Gastroesophageal sphincter (tissue), 4 donors: ENCODE measurements around the gene FBXL19. TPM values are rescaled to one million over a fixed set of nuclear protein-coding genes. Genes with fewer than 3 reads are reported as not detected.
A peak's percentile ranks its signal among the peaks of the same experiment; 100 is the strongest.

ENCODE experiments used
- ATAC-seq: fragments of 150-250 bp; one replicate; pipeline ENCODE4 v1.9.1; 2016; ENCODE audit warnings: mild to moderate bottlenecking, moderate library complexity
- H3K27ac ChIP-seq, 4 donors: fragments of 200-600 bp; sonication (generic) in 3 of 4; 1 replicate in 3 of 4; 2 replicates in 1 of 4; pipeline ENCODE4 v1.5.1; 2016 to 2019
- H3K27me3 ChIP-seq: fragments of 200-600 bp; sonication (generic); one replicate; pipeline ENCODE4 v1.5.1; 2019
- H3K36me3 ChIP-seq, 2 donors: fragments of 200-600 bp; sonication (generic); one replicate each; pipeline ENCODE4 v1.5.1; 2019; ENCODE audit warnings: control low read depth in 1 of 2
- H3K4me1 ChIP-seq, 3 donors: fragments of 200-600 bp; sonication (generic); 1 replicate in 2 of 3; 2 replicates in 1 of 3; pipeline ENCODE4 v1.5.1; 2016 to 2019; ENCODE audit warnings: control low read depth in 2 of 3
- H3K4me3 ChIP-seq, 2 donors: fragments of 200-600 bp; sonication (generic); one replicate each; pipeline ENCODE4 v1.5.1; 2019; ENCODE audit warnings: mild to moderate bottlenecking in 1 of 2, moderate library complexity in 1 of 2
- H3K9me3 ChIP-seq, 3 donors: fragments of 200-600 bp; sonication (generic); one replicate each; pipeline ENCODE4 v1.5.1; 2017 to 2019; ENCODE audit warnings: control low read depth in 2 of 3
- EP300 ChIP-seq: sonication (generic); formaldehyde crosslinking; IDR thresholded peaks from one replicate; pipeline ENCODE4 v1.6.1; 2017; ENCODE audit warnings: antibody characterized with exemption, mild to moderate bottlenecking
- POLR2A ChIP-seq, 2 donors: fragments of 450-650 bp; IDR thresholded peaks; one replicate each; pipeline ENCODE4 v1.6.1; 2017; ENCODE audit warnings: antibody characterized with exemption in 2 of 2, mild to moderate bottlenecking in 2 of 2, moderate library complexity in 1 of 2
- POLR2AphosphoS5 ChIP-seq: sonication (generic); formaldehyde crosslinking; IDR thresholded peaks from one replicate; pipeline ENCODE4 v1.6.1; 2017; ENCODE audit warnings: antibody characterized with exemption
- WGBS, 2 donors: methylation state at CpG; one replicate each; pipeline ENCODE4 v1.1.5; 2018; ENCODE audit warnings: low coverage in 1 of 2; 5-methylcytosine and 5-hydroxymethylcytosine counted together
- total RNA-seq, 4 donors: library from RNA; depleted of rRNA; stranded (reverse); fragments of >200 nt; gene quantifications; one replicate each; pipeline ENCODE4 v1.1.0, GENCODE V29; 2016
- TF ChIP-seq, protein P1 (sequence below), 4 experiments: fragments of 200-600 bp in 2 of 4; fragments of 450-650 bp in 2 of 4; sonication (generic) in 1 of 4; IDR thresholded peaks; one replicate each; pipeline ENCODE4 v1.5.1; 2017 to 2019; ENCODE audit warnings: antibody characterized with exemption in 4 of 4, mild to moderate bottlenecking in 2 of 4, moderate library complexity in 2 of 4

The FBXL19 gene, protein sequence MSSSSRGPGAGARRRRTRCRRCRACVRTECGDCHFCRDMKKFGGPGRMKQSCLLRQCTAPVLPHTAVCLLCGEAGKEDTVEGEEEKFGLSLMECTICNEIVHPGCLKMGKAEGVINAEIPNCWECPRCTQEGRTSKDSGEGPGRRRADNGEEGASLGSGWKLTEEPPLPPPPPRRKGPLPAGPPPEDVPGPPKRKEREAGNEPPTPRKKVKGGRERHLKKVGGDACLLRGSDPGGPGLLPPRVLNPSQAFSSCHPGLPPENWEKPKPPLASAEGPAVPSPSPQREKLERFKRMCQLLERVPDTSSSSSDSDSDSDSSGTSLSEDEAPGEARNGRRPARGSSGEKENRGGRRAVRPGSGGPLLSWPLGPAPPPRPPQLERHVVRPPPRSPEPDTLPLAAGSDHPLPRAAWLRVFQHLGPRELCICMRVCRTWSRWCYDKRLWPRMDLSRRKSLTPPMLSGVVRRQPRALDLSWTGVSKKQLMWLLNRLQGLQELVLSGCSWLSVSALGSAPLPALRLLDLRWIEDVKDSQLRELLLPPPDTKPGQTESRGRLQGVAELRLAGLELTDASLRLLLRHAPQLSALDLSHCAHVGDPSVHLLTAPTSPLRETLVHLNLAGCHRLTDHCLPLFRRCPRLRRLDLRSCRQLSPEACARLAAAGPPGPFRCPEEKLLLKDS
- 10 to 100 TPM in 3 of 4 donors, 1 to 10 TPM in 1; 10.0 to 23.5 (median 11.9) TPM for total RNA-seq

DNA sequence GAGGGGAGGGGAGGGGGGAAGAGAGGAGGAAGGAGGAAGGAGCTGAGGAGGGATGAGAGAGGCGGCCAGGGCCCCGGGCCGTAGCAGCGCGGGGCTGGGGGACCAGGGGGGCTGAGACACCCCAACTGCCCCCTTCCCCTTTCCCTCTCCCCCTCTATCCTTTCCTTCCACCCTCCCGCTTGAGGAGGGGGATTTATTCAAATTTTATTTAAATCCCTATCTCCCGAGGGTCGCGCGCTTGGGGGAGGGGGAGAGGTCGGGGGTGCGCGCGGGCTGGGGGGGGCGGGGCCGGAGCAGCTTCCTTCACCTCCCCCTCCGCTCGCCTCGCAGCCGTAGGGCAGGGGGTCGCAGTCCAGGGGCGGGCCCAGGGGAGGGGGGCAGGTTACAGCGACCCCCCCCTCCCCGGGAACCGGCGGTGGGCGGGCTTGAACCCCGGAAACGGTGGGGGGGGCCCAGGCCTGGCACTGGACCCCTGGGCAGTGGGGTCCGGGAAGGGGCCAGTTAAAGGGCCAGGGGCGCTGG lies at the start of gene FBXL19:
TSS of gene FBXL19 (plus strand) at position 19 of the 522 bp plus-strand sequence. CDS start 2,183 bp downstream, outside the sequence.
- H3K36me3 ChIP-seq, result peaks cover 0 to 26% of the 10 kb centered on the region in 2 donors
- H3K27ac ChIP-seq, result peak within 1 kb of the TSS; percentile 75 to 99 (median 92)
- no peaks in the 10 kb centered on the region for H3K27me3 ChIP-seq
- TF ChIP-seq POLR2AphosphoS5 (no peak), POLR2A (IDR thresholded peaks at IDR 0.05) (no peak), EP300 (no peak)
- TF ChIP-seq, protein P1, sequence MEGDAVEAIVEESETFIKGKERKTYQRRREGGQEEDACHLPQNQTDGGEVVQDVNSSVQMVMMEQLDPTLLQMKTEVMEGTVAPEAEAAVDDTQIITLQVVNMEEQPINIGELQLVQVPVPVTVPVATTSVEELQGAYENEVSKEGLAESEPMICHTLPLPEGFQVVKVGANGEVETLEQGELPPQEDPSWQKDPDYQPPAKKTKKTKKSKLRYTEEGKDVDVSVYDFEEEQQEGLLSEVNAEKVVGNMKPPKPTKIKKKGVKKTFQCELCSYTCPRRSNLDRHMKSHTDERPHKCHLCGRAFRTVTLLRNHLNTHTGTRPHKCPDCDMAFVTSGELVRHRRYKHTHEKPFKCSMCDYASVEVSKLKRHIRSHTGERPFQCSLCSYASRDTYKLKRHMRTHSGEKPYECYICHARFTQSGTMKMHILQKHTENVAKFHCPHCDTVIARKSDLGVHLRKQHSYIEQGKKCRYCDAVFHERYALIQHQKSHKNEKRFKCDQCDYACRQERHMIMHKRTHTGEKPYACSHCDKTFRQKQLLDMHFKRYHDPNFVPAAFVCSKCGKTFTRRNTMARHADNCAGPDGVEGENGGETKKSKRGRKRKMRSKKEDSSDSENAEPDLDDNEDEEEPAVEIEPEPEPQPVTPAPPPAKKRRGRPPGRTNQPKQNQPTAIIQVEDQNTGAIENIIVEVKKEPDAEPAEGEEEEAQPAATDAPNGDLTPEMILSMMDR (IDR thresholded peaks at IDR 0.05), result no peak
- WGBS, 2 donors, result 0% methylated on average over 3 of the region's 31 CpGs; no CpG with 5 or more reads in 1 of the 2 donors
- H3K4me3 ChIP-seq, result peak within 1 kb of the TSS; percentile 75 to 83
- ATAC-seq, result no peak
- H3K9me3 ChIP-seq, result no peaks in the 10 kb centered on the region
- peaks cover 0 to 47% (median 12%) of the 10 kb centered on the region in 3 donors for H3K4me1 ChIP-seq

DNA sequence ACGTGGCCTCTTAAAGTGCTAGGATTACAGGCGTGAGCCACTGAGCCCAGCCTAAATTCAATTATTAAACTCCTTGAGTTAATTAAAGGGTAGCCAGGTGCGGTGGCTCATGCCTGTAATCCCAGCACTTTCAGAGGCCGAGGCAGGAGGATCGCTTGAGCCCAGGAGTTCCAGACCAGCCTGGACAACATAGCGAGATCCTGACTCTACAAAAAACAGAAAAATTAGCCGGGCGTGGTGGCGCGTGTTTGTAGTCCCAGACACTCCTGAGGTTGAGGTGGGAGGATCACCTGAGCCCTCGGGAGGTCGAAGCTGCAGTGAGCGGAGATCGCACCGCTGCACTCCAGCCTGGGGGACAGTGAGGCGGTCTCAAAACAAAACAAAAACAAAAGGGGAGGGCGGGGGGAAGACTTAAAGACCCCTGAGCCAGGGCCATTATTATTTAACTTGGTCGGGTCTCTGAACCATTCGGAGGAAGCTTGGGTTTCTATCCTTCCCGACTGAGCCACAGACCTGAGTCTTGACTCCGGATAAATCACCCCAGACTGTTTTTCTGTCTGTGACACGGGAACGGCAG lies 49.0 kb upstream of the FBXL19 start:
- Histone ChIP-seq H3K4me3 (peak overlapping the region; percentile 82 to 93), H3K36me3 (peaks cover 0 to 12% of the 10 kb centered on the region in 2 donors), H3K27me3 (no peaks in the 10 kb centered on the region), H3K9me3 (no peaks in the 10 kb centered on the region), H3K27ac (peak overlapping the region; percentile 75 to 92 (median 90)), H3K4me1 (peaks cover 0 to 44% (median 18%) of the 10 kb centered on the region in 3 donors)
- WGBS, 2 donors, result 28% methylated on average over 4 of the region's 23 CpGs; no CpG with 5 or more reads in 1 of the 2 donors
- no peak for ATAC-seq
- no peak for TF ChIP-seq POLR2A (IDR thresholded peaks at IDR 0.05)
- TF ChIP-seq, protein P1 (IDR thresholded peaks at IDR 0.05), result no peak
- TF ChIP-seq POLR2AphosphoS5, result no peak
- no peak for TF ChIP-seq EP300

DNA sequence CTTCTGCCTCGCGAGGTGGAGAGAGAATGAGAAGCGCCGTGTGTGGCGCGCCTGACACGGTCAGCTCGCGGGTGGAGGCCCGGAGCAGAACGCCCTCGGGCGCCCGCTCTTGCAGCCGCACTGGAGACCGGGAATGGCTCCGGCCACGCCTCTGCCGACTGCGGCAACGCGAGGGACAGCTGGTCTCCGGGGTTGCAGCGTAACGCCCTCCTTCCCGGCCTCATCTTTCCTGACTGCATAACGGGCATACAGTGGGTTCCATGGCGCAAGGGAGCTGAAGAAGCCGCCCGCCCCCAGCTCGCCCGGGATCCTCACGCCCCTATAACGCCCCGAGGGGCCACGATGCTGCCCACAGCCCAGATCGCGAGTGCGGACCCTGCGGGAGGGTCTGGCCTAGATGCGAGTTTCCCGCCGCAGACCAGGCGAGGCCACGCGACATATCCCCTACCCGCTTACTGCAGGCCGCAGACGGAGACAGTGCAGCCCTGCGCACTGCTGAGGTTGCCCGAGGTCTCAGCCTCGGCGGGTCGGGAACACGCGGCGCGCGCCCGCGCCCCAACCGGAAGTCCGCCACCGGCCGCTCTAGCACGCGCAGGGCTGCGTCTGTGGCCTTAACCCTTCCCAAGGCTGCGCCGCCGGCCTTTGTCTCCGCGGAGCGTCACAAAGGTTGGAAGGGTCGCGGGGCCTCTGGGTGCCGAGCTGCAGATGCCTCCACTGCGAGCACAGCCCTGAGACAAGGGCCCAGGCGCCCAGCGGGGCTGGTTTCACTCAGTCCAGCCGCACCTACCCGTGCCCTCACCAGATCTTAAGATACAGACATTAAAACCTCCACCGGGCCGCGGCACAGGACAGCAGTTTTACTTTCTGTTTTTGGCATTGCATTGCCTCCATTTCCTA lies 48.3 kb upstream of the FBXL19 start:
- WGBS, 2 donors, result 0 to 6% methylated on average over 4 to 7 of the region's 85 CpGs
- Histone ChIP-seq H3K36me3 (peaks cover 0 to 18% of the 10 kb centered on the region in 2 donors), H3K27me3 (no peaks in the 10 kb centered on the region), H3K9me3 (no peaks in the 10 kb centered on the region), H3K4me3 (peak overlapping the region; percentile 82 to 93), H3K27ac (peak overlapping the region; percentile 75 to 92 (median 90)), H3K4me1 (peaks cover 0 to 44% (median 18%) of the 10 kb centered on the region in 3 donors)
- TF ChIP-seq POLR2AphosphoS5, result peak; percentile 78
- TF ChIP-seq EP300, result no peak
- TF ChIP-seq, protein P1 (IDR thresholded peaks at IDR 0.05), result peak in 2 of 4 experiments; percentile 8 to 18
- peak; percentile 68 to 78 for TF ChIP-seq POLR2A (IDR thresholded peaks at IDR 0.05)
- ATAC-seq, result peak; percentile 99
